HCT116 (cell line): Measurements from ENCODE around the gene CCNB2. TPM values are rescaled to one million over a fixed set of nuclear protein-coding genes. Genes with fewer than 3 reads are reported as not detected.

Experiments
- ATAC-seq: fragments of 200-7000 bp; cut with Tn5 transposase; 2 replicates; pipeline ENCODE4 v1.9.1; 2020; ENCODE audit warnings: mild to moderate bottlenecking, moderate library complexity
- BruUV-seq: library from RNA; stranded (reverse); fragments of 400-500 nt; replicated peaks from 2 replicates; lab custom pipeline; 2021; lab: Mats Ljungman, UMichigan
- CTCF ChIA-PET: fragments of 300-600 bp; sonication (Branson Sonifier 250); formaldehyde crosslinking; loops from one replicate; lab custom pipeline; 2021; ENCODE audit warnings: antibody characterized with exemption; lab: Charles Lee
- POLR2A ChIA-PET: fragments of 300-600, 350-600 bp; sonication (Branson Sonifier 250); formaldehyde crosslinking; loops from one replicate; lab custom pipeline; 2021; ENCODE audit warnings: antibody characterized with exemption; lab: Charles Lee
- RAD21 ChIA-PET, 2 experiments: fragments of 300-600 bp; sonication (Branson Sonifier 250); formaldehyde crosslinking; loops; one replicate each; lab custom pipeline; 2023; ENCODE audit warnings: low total read pairs in 2 of 2; ENCODE audit not compliant: uncharacterized antibody in 2 of 2, unreplicated experiment in 2 of 2, low non-redundant PET in 1 of 2; lab: Charles Lee
- DNase-seq: peaks from one replicate; pipeline ENCODE4 v3.0.0-alpha.2; 2010; ENCODE audit warnings: low read depth, low spot score
- H2AFZ ChIP-seq: fragments of 200-600 bp; shearing (Covaris generic), sonication (generic); 2 replicates; pipeline ENCODE4 v1.6.1; 2017; ENCODE audit warnings: low read depth, mixed run types, mixed read lengths, antibody characterized with exemption, low read length; ENCODE audit not compliant: poor library complexity, severe bottlenecking
- H3K27ac ChIP-seq: 2 replicates; pipeline ENCODE4 v1.5.1; 2012; ENCODE audit warnings: low read depth, low read length
- H3K27me3 ChIP-seq: fragments of 200-600 bp; sonication (generic); 2 replicates; pipeline ENCODE4 v1.6.1; 2016; ENCODE audit warnings: mixed run types, low read length, mixed read lengths; ENCODE audit not compliant: insufficient read depth
- H3K36me3 ChIP-seq, 2 experiments: fragments of 200-500 bp in 1 of 2; fragments of 200-600 bp in 1 of 2; sonication (Bioruptor generic) in 1 of 2; sonication (generic) in 1 of 2; 2 replicates each; pipeline versions ENCODE4 v1.5.1 to v1.6.1; 2014 to 2016; ENCODE audit warnings: low read length in 2 of 2, inconsistent platforms in 1 of 2, mixed read lengths in 1 of 2, mixed run types in 1 of 2; ENCODE audit not compliant: insufficient read depth in 2 of 2, control insufficient read depth in 1 of 2
- H3K4me1 ChIP-seq, 2 experiments: fragments of 200-600 bp in 1 of 2; sonication (generic) in 1 of 2; 2 replicates each; pipeline versions ENCODE4 v1.5.1 to v1.6.1; 2012 to 2017; ENCODE audit warnings: low read length in 2 of 2, inconsistent platforms in 1 of 2, mild to moderate bottlenecking in 1 of 2, mixed read lengths in 1 of 2, mixed run types in 1 of 2, moderate library complexity in 1 of 2; ENCODE audit not compliant: insufficient read depth in 2 of 2, control insufficient read depth in 1 of 2
- H3K4me2 ChIP-seq: fragments of 200-600 bp; sonication (generic); 2 replicates; pipeline ENCODE4 v1.6.1; 2017; ENCODE audit warnings: mixed run types, low read length, mixed read lengths
- H3K4me3 ChIP-seq, 2 experiments: fragments of 200-600 bp in 1 of 2; sonication (generic) in 1 of 2; replicated peaks in 1 of 2; 2 replicates each; pipeline ENCODE4 v1.5.1; 2011 to 2016; ENCODE audit warnings: low read length in 2 of 2, control low read depth in 1 of 2, low read depth in 1 of 2, mild to moderate bottlenecking in 1 of 2, mixed read lengths in 1 of 2, mixed run types in 1 of 2
- H3K79me2 ChIP-seq: fragments of 200-600 bp; sonication (generic); 2 replicates; pipeline ENCODE4 v1.6.1; 2017; ENCODE audit warnings: mild to moderate bottlenecking, mixed run types, low read length, moderate library complexity, mixed read lengths; ENCODE audit not compliant: insufficient read depth
- H3K9ac ChIP-seq: fragments of 200-600 bp; sonication (generic); 2 replicates; pipeline ENCODE4 v1.6.1; 2016; ENCODE audit warnings: low read length, mixed read lengths
- H3K9me2 ChIP-seq: fragments of 200-600 bp; sonication (generic), shearing (Covaris generic); 2 replicates; pipeline ENCODE4 v1.6.1; 2017; ENCODE audit warnings: mixed run types, mild to moderate bottlenecking, moderate library complexity; ENCODE audit not compliant: insufficient read depth
- H3K9me3 ChIP-seq, 2 experiments: fragments of 200-500 bp in 1 of 2; fragments of 200-600 bp in 1 of 2; sonication (Bioruptor generic) in 1 of 2; sonication (generic) in 1 of 2; 2 replicates each; pipeline ENCODE4 v1.6.1; 2014 to 2017; ENCODE audit warnings: low read length in 2 of 2, mixed read lengths in 2 of 2, inconsistent platforms in 1 of 2, low read depth in 1 of 2, mild to moderate bottlenecking in 1 of 2, mixed run types in 1 of 2, moderate library complexity in 1 of 2; ENCODE audit not compliant: control insufficient read depth in 1 of 2, insufficient read depth in 1 of 2
- H4K20me1 ChIP-seq: fragments of 200-600 bp; sonication (generic), shearing (Covaris generic); 2 replicates; pipeline ENCODE4 v1.6.1; 2017; ENCODE audit warnings: mixed run types, mild to moderate bottlenecking, moderate library complexity; ENCODE audit not compliant: insufficient read depth
- ATF3 ChIP-seq: IDR thresholded peaks from 2 replicates; pipeline ENCODE4 v1.6.1; 2012
- CEBPB ChIP-seq: IDR thresholded peaks from 2 replicates; pipeline ENCODE4 v1.6.1; 2012; ENCODE audit warnings: low read depth
- CTCF ChIP-seq, 3 experiments: fragments of 200-600 bp in 1 of 3; sonication (generic) in 1 of 3; IDR thresholded peaks in 2 of 3; conservative IDR thresholded peaks in 1 of 3; 2 replicates each; pipeline ENCODE4 v1.5.1; 2012 to 2017; ENCODE audit warnings: low read depth in 2 of 3, low read length in 2 of 3, antibody characterized with exemption in 1 of 3, borderline replicate concordance in 1 of 3, control low read depth in 1 of 3, mild to moderate bottlenecking in 1 of 3, mixed read lengths in 1 of 3, mixed run types in 1 of 3, moderate library complexity in 1 of 3; ENCODE audit not compliant: insufficient read depth in 1 of 3
- ELF1 ChIP-seq: IDR thresholded peaks from 2 replicates; pipeline ENCODE4 v1.6.1; 2012; ENCODE audit warnings: low read depth, borderline replicate concordance
- EZH2phosphoT487 ChIP-seq: fragments of 200-600 bp; IDR thresholded peaks from 2 replicates; pipeline ENCODE4 v1.6.1; 2018; ENCODE audit warnings: antibody characterized with exemption, borderline replicate concordance
- FOSL1 ChIP-seq: IDR thresholded peaks from 2 replicates; pipeline ENCODE4 v1.6.1; 2012; ENCODE audit warnings: low read depth
- SP1 ChIP-seq: IDR thresholded peaks from 2 replicates; pipeline ENCODE4 v1.6.1; 2012; ENCODE audit warnings: low read depth
- SRF ChIP-seq: IDR thresholded peaks from 2 replicates; pipeline ENCODE4 v1.6.1; 2012; ENCODE audit warnings: low read depth
- TCF7L2 ChIP-seq: IDR thresholded peaks from 2 replicates; pipeline ENCODE4 v1.7.0; 2011; ENCODE audit warnings: borderline replicate concordance, inconsistent platforms; ENCODE audit not compliant: insufficient read depth, insufficient read length; ENCODE audit errors: extremely low read depth
- YY1 ChIP-seq: IDR thresholded peaks from 2 replicates; pipeline ENCODE4 v1.6.1; 2011; ENCODE audit warnings: low read length, low read depth, moderate library complexity, mild to moderate bottlenecking; ENCODE audit not compliant: insufficient replicate concordance; ENCODE audit errors: extremely low read depth
- ZFX ChIP-seq: fragments of 450-650 bp; IDR thresholded peaks from 2 replicates; pipeline ENCODE4 v1.6.1; 2017
- intact Hi-C: fragments of 100-400 bp; cut with micrococcal nuclease; formaldehyde crosslinking; loops from 2 replicates; pipeline ENCODE4 v1.10.0; 2022
- total RNA-seq: library from RNA; stranded (reverse); gene quantifications from one replicate; pipeline ENCODE4 v1.2.1, GENCODE V29; 2021; ENCODE audit not compliant: unreplicated experiment

The CCNB2 gene
- total RNA-seq, 1 experiment from 2014 or later, result 88.7 TPM

- Histone ChIP-seq H3K4me2 (no peak overlapping the region), H3K9ac (no peak overlapping the region), H3K36me3 (peaks cover 11% of the 10 kb centered on the region in 2 experiments; a peak in 3 of 4 replicates), H3K27ac (no peak overlapping the region), H3K9me3 (no peaks in the 10 kb centered on the region), H4K20me1 (no peaks in the 10 kb centered on the region), H3K27me3 (no peaks in the 10 kb centered on the region), H3K79me2 (no peaks in the 10 kb centered on the region), H2AFZ (no peak overlapping the region), H3K4me1 (no peaks in the 10 kb centered on the region), H3K9me2 (no peaks in the 10 kb centered on the region), H3K4me3 (no peak overlapping the region)
- DNase-seq (no peak), ATAC-seq (no peak)
- ChIA-PET POLR2A (interaction anchor here (0.6 kb wide), 1 partner anchor 298 kb away, joined by 5 read pairs; no protein-coding TSS in a partner anchor), CTCF (interaction anchor here (1.0 kb wide), 1 partner anchor 378 kb away, joined by 3 read pairs; no protein-coding TSS in a partner anchor), RAD21 (no interaction called here)
- TF ChIP-seq ELF1, result no peak
- no peak for TF ChIP-seq SRF
- TF ChIP-seq EZH2phosphoT487, result no peak
- TF ChIP-seq CEBPB, result no peak
- TF ChIP-seq TCF7L2, result no peak
- no peak for TF ChIP-seq SP1
- no peak for TF ChIP-seq ATF3
- TF ChIP-seq FOSL1, result no peak
- no peak for TF ChIP-seq ZFX
- no peak for TF ChIP-seq YY1
- no peak for TF ChIP-seq CTCF (IDR thresholded peaks at IDR 0.05 in 2 of 3, conservative IDR thresholded peaks at IDR 0.05 in 1 of 3; ENCODE audit: borderline replicate concordance in 1 of 3, insufficient read depth in 1 of 3, low read depth in 2 of 3, low read length in 2 of 3)
- intact Hi-C loops, result no loop called here
- BruUV-seq, result no TSS peak
Observed at GRCh38 chr15:59150185-59150584, 45.2 kb downstream of the CCNB2 start.
